Ishikawa (cell line): ENCODE measurements around the gene CX3CR1.

Experiments
- CEBPB ChIP-seq: IDR thresholded peaks from 2 replicates; pipeline ENCODE4 v1.6.1; 2012
- CREB1 ChIP-seq: IDR thresholded peaks from 2 replicates; pipeline ENCODE4 v1.6.1; 2012; ENCODE audit warnings: low read depth
- EGR1 ChIP-seq: IDR thresholded peaks from 2 replicates; pipeline ENCODE4 v1.6.1; 2012
- EP300 ChIP-seq: IDR thresholded peaks from 2 replicates; pipeline ENCODE4 v1.6.1; 2012; ENCODE audit warnings: borderline replicate concordance
- FOXM1 ChIP-seq: IDR thresholded peaks from 2 replicates; pipeline ENCODE4 v1.6.1; 2012; ENCODE audit warnings: low read depth, borderline replicate concordance
- MAX ChIP-seq: IDR thresholded peaks from 2 replicates; pipeline ENCODE4 v1.6.1; 2012
- NFIC ChIP-seq: IDR thresholded peaks from 2 replicates; pipeline ENCODE4 v1.6.1; 2012
- RAD21 ChIP-seq: IDR thresholded peaks from 2 replicates; pipeline ENCODE4 v1.6.1; 2012; ENCODE audit warnings: low read depth
- REST ChIP-seq: IDR thresholded peaks from 2 replicates; pipeline ENCODE4 v1.6.1; 2012; ENCODE audit warnings: low read depth, mild to moderate bottlenecking
- TAF1 ChIP-seq: IDR thresholded peaks from 2 replicates; pipeline ENCODE4 v1.6.1; 2012; ENCODE audit warnings: low read depth, mild to moderate bottlenecking
- TCF12 ChIP-seq: IDR thresholded peaks from 2 replicates; pipeline ENCODE4 v1.6.1; 2012; ENCODE audit warnings: low read depth
- TEAD4 ChIP-seq: IDR thresholded peaks from 2 replicates; pipeline ENCODE4 v1.6.1; 2012
- USF1 ChIP-seq: IDR thresholded peaks from 2 replicates; pipeline ENCODE4 v1.6.1; 2012
- YY1 ChIP-seq: IDR thresholded peaks from 2 replicates; pipeline ENCODE4 v1.6.1; 2012; ENCODE audit warnings: low read depth
- ZBTB7A ChIP-seq: IDR thresholded peaks from 2 replicates; pipeline ENCODE4 v1.6.1; 2012; ENCODE audit warnings: low read depth

CX3CR1 gene

GRCh38 chr3:39234651-39235050 lies 45.2 kb downstream of the CX3CR1 start:
- TF ChIP-seq EGR1 = no peak
- TF ChIP-seq EP300 = no peak
- TF ChIP-seq MAX = no peak
- TF ChIP-seq TCF12 = no peak
- TF ChIP-seq FOXM1 = no peak
- TF ChIP-seq TAF1 = no peak
- TF ChIP-seq CEBPB = no peak
- TF ChIP-seq USF1 = no peak
- TF ChIP-seq REST = no peak
- TF ChIP-seq TEAD4 = no peak
- TF ChIP-seq RAD21 = no peak
- no peak for TF ChIP-seq YY1
- TF ChIP-seq NFIC = no peak
- TF ChIP-seq CREB1 = no peak

GRCh38 chr3:39232859-39233258 lies 47.0 kb downstream of the CX3CR1 start:
- TF ChIP-seq TAF1 (no peak), CEBPB (no peak), CREB1 (no peak), NFIC (no peak), MAX (no peak), TEAD4 (no peak), ZBTB7A (no peak), YY1 (no peak), EGR1 (no peak), TCF12 (no peak), RAD21 (no peak)

GRCh38 chr3:39230453-39230852 lies 49.4 kb downstream of the CX3CR1 start:
- TF ChIP-seq FOXM1 (no peak), TEAD4 (no peak), REST (no peak), TAF1 (no peak), ZBTB7A (no peak)

- TF ChIP-seq YY1 = no peak
- TF ChIP-seq CEBPB = no peak
- TF ChIP-seq TCF12 = no peak
- no peak for TF ChIP-seq EP300
- TF ChIP-seq ZBTB7A = no peak
- no peak for TF ChIP-seq EGR1
- TF ChIP-seq FOXM1 = no peak
- no peak for TF ChIP-seq CREB1
- TF ChIP-seq MAX = no peak
- TF ChIP-seq USF1 = no peak
- TF ChIP-seq TAF1 = no peak
- TF ChIP-seq RAD21 = no peak
- no peak for TF ChIP-seq REST
Measured at GRCh38 chr3:39228496-39228895, 51.3 kb downstream of the CX3CR1 start.

- TF ChIP-seq TAF1 (no peak), YY1 (no peak), RAD21 (no peak), CREB1 (no peak), EP300 (no peak), TCF12 (no peak), MAX (no peak), TEAD4 (no peak), NFIC (no peak), USF1 (no peak), CEBPB (no peak), FOXM1 (no peak), EGR1 (no peak), ZBTB7A (no peak), REST (no peak)
Measured at GRCh38 chr3:39226106-39226741, 53.6 kb downstream of the CX3CR1 start.
